PFSK-1 (cell line): Measurements from ENCODE around the gene BNIP5.

Source experiments
- FOXP2 ChIP-seq: optimal IDR thresholded peaks from 2 replicates; pipeline ENCODE3; 2011; ENCODE audit warnings: borderline replicate concordance, control low read depth, inconsistent platforms; ENCODE audit not compliant: insufficient read depth; ENCODE audit errors: extremely low read length, extremely low read depth
- POLR2AphosphoS5 ChIP-seq: IDR thresholded peaks from 2 replicates; pipeline ENCODE4 v1.6.1; 2012; ENCODE audit warnings: low read depth, mild to moderate bottlenecking, control low read depth, low read length, moderate library complexity
- SIN3A ChIP-seq: IDR thresholded peaks from 2 replicates; pipeline ENCODE4 v1.6.1; 2012; ENCODE audit warnings: mild to moderate bottlenecking, low read length, moderate library complexity, borderline replicate concordance; ENCODE audit not compliant: insufficient read depth
- TAF1 ChIP-seq: IDR thresholded peaks from 2 replicates; pipeline ENCODE4 v1.6.1; 2012; ENCODE audit warnings: low read length, control low read depth, borderline replicate concordance; ENCODE audit not compliant: insufficient read depth
- TF ChIP-seq, protein P1 (sequence below), 2 experiments: IDR thresholded peaks; 2 replicates each; pipeline versions ENCODE4 v1.6.1 to v1.8.0; 2011 to 2012; ENCODE audit warnings: low read depth in 2 of 2, low read length in 2 of 2, control low read depth in 1 of 2, inconsistent platforms in 1 of 2, mild to moderate bottlenecking in 1 of 2, moderate library complexity in 1 of 2; ENCODE audit not compliant: insufficient read depth in 1 of 2

The BNIP5 gene

GRCh38 chr6:36309900-36310299 lies 26.8 kb downstream of the BNIP5 start:
- TF ChIP-seq TAF1 (no peak), SIN3A (no peak), FOXP2 (no peak), POLR2AphosphoS5 (no peak)
- TF ChIP-seq, protein P1, sequence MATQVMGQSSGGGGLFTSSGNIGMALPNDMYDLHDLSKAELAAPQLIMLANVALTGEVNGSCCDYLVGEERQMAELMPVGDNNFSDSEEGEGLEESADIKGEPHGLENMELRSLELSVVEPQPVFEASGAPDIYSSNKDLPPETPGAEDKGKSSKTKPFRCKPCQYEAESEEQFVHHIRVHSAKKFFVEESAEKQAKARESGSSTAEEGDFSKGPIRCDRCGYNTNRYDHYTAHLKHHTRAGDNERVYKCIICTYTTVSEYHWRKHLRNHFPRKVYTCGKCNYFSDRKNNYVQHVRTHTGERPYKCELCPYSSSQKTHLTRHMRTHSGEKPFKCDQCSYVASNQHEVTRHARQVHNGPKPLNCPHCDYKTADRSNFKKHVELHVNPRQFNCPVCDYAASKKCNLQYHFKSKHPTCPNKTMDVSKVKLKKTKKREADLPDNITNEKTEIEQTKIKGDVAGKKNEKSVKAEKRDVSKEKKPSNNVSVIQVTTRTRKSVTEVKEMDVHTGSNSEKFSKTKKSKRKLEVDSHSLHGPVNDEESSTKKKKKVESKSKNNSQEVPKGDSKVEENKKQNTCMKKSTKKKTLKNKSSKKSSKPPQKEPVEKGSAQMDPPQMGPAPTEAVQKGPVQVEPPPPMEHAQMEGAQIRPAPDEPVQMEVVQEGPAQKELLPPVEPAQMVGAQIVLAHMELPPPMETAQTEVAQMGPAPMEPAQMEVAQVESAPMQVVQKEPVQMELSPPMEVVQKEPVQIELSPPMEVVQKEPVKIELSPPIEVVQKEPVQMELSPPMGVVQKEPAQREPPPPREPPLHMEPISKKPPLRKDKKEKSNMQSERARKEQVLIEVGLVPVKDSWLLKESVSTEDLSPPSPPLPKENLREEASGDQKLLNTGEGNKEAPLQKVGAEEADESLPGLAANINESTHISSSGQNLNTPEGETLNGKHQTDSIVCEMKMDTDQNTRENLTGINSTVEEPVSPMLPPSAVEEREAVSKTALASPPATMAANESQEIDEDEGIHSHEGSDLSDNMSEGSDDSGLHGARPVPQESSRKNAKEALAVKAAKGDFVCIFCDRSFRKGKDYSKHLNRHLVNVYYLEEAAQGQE (IDR thresholded peaks at IDR 0.05; ENCODE audit: insufficient read depth in 1 of 2, low read depth in 2 of 2, low read length in 2 of 2): no peak

DNA sequence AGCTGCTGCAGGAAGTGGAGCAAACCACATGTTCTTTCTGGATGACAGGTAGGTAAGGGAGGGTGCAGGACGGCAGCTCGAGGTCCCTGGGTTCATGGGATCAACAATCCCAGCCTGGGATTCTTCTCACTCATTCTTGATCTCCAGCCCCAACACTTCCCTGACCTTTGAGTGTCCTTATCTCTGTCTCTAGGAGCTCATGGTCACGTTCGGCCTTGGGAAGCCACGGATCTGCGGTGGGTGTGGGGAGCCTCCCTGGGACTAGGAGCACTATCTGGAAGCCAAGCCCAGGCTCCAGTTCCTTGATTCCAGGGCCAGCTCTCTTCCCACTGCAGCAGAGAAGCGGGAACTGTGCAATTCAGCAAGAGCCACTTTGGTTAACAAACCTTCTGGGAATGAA lies 27.5 kb downstream of the BNIP5 start:
- TF ChIP-seq POLR2AphosphoS5 (no peak), SIN3A (no peak), TAF1 (no peak)
- TF ChIP-seq, protein P1 (IDR thresholded peaks at IDR 0.05; ENCODE audit: insufficient read depth in 1 of 2, low read depth in 2 of 2, low read length in 2 of 2): no peak

GRCh38 chr6:36308514-36308913 lies 28.2 kb downstream of the BNIP5 start:
- no peak for TF ChIP-seq FOXP2
- TF ChIP-seq TAF1: no peak
- TF ChIP-seq SIN3A: no peak
- no peak for TF ChIP-seq POLR2AphosphoS5
- TF ChIP-seq, protein P1 (IDR thresholded peaks at IDR 0.05; ENCODE audit: insufficient read depth in 1 of 2, low read depth in 2 of 2, low read length in 2 of 2): no peak

GRCh38 chr6:36306375-36306774 lies 30.3 kb downstream of the BNIP5 start:
- TF ChIP-seq POLR2AphosphoS5 (no peak), SIN3A (no peak), TAF1 (no peak), FOXP2 (no peak)
- TF ChIP-seq, protein P1 (IDR thresholded peaks at IDR 0.05; ENCODE audit: insufficient read depth in 1 of 2, low read depth in 2 of 2, low read length in 2 of 2): no peak

DNA sequence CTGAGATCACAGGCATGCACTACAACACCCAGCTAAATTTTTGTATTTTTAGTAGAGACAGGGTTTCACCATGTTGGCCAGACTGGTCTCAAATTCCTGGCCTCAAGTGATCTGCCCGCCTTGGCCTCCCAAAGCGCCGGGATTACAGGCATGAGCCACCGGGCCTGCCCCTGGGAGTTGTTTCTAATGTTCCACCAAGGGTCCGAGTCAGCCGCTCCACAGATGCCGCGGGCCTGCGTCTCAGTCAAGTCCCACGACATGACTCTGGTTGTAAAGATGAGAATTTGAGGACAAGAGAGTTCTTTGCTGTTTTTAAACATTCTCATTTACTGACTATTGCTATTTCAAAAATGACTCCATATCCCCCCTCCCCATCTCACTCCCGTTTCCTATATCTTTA lies 30.8 kb downstream of the BNIP5 start:
- TF ChIP-seq, protein P1 (IDR thresholded peaks at IDR 0.05; ENCODE audit: insufficient read depth in 1 of 2, low read depth in 2 of 2, low read length in 2 of 2): no peak
- TF ChIP-seq FOXP2: no peak
- TF ChIP-seq TAF1: no peak
- TF ChIP-seq POLR2AphosphoS5: no peak
- no peak for TF ChIP-seq SIN3A
